Endothelial cell (in vitro differentiated cells): Measurements from ENCODE around the gene MGAT5. TPM values are rescaled to one million over a fixed set of nuclear protein-coding genes. Genes with fewer than 3 reads are reported as not detected.
A peak's percentile ranks its signal among the peaks of the same experiment; 100 is the strongest.

Experiments
- DNase-seq: peaks from one replicate; pipeline ENCODE4 v3.0.0; 2021; ENCODE audit warnings: low spot score
- H3K27ac Mint-ChIP-seq: one replicate; pipeline ENCODE4 v1.8.0; 2021; ENCODE audit warnings: mixed read lengths, inconsistent platforms; ENCODE audit not compliant: unreplicated experiment
- H3K27me3 Mint-ChIP-seq: one replicate; pipeline ENCODE4 v1.8.0; 2021; ENCODE audit warnings: mild to moderate bottlenecking, moderate library complexity, mixed read lengths, inconsistent platforms; ENCODE audit not compliant: unreplicated experiment
- H3K36me3 Mint-ChIP-seq: one replicate; pipeline ENCODE4 v1.8.0; 2021; ENCODE audit warnings: mild to moderate bottlenecking, low read depth, mixed read lengths, inconsistent platforms; ENCODE audit not compliant: unreplicated experiment
- H3K4me1 Mint-ChIP-seq: one replicate; pipeline ENCODE4 v1.8.0; 2021; ENCODE audit warnings: mild to moderate bottlenecking, mixed read lengths, inconsistent platforms; ENCODE audit not compliant: unreplicated experiment
- H3K4me3 Mint-ChIP-seq: one replicate; pipeline ENCODE4 v1.8.0; 2021; ENCODE audit warnings: mild to moderate bottlenecking, mixed read lengths, inconsistent platforms; ENCODE audit not compliant: unreplicated experiment
- H3K9me3 Mint-ChIP-seq: one replicate; pipeline ENCODE4 v1.8.0; 2021; ENCODE audit warnings: mixed read lengths, inconsistent platforms; ENCODE audit not compliant: unreplicated experiment
- total RNA-seq: library from RNA; stranded (reverse); fragmentation: NEBNext Ultra II Directional; extraction: Animal tissue kit (Norgen Biotek cat#: 25700); gene quantifications from one replicate; pipeline ENCODE4 v1.2.1, GENCODE V29; 2021; ENCODE audit not compliant: unreplicated experiment
- TF ChIP-seq, protein P1 (sequence below): fragments of 200-600 bp; sonication (generic); IDR thresholded peaks from one replicate; pipeline ENCODE4 v1.5.0; 2021; ENCODE audit warnings: antibody characterized with exemption; ENCODE audit not compliant: unreplicated experiment

The MGAT5 gene
- total RNA-seq, 1 donor from 2014 or later = 124 TPM

GRCh38 chr2:134448650-134449049, 194.8 kb downstream of the MGAT5 start:
- TF ChIP-seq, protein P1, sequence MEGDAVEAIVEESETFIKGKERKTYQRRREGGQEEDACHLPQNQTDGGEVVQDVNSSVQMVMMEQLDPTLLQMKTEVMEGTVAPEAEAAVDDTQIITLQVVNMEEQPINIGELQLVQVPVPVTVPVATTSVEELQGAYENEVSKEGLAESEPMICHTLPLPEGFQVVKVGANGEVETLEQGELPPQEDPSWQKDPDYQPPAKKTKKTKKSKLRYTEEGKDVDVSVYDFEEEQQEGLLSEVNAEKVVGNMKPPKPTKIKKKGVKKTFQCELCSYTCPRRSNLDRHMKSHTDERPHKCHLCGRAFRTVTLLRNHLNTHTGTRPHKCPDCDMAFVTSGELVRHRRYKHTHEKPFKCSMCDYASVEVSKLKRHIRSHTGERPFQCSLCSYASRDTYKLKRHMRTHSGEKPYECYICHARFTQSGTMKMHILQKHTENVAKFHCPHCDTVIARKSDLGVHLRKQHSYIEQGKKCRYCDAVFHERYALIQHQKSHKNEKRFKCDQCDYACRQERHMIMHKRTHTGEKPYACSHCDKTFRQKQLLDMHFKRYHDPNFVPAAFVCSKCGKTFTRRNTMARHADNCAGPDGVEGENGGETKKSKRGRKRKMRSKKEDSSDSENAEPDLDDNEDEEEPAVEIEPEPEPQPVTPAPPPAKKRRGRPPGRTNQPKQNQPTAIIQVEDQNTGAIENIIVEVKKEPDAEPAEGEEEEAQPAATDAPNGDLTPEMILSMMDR = no peak
- H3K27ac Mint-ChIP-seq = no peak overlapping the region
- no peaks in the 10 kb centered on the region for H3K9me3 Mint-ChIP-seq
- H3K36me3 Mint-ChIP-seq = peaks cover 44% of the 10 kb centered on the region
- no peak overlapping the region for H3K4me3 Mint-ChIP-seq
- H3K4me1 Mint-ChIP-seq = peaks cover 20% of the 10 kb centered on the region
- no peak for DNase-seq
- H3K27me3 Mint-ChIP-seq = peaks cover 29% of the 10 kb centered on the region

DNA sequence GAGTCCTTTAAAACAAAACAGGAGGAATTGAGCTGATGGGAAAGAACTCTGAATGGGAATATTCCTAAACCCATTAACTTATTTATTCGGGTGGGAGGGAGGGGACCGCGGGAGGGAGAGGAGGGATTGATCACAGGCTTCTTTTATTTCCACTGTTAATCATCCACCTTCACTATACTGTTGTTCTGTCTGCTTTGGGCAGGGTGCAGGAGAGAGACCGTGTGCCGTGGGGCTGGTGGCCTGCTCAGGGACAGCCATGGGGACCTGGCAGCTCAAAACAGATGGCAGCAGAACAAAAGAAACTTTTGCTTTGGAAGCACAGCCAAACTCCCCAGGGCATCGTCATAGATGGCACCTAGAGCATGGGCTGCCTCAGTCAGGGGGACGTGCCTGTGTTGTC, 195.3 kb downstream of the MGAT5 start:
- H3K9me3 Mint-ChIP-seq = no peaks in the 10 kb centered on the region
- no peak for DNase-seq
- no peak overlapping the region for H3K27ac Mint-ChIP-seq
- peaks cover 47% of the 10 kb centered on the region for H3K36me3 Mint-ChIP-seq
- TF ChIP-seq, protein P1 = no peak
- no peak overlapping the region for H3K4me3 Mint-ChIP-seq
- H3K4me1 Mint-ChIP-seq = peaks cover 20% of the 10 kb centered on the region
- peaks cover 29% of the 10 kb centered on the region for H3K27me3 Mint-ChIP-seq

GRCh38 chr2:134449751-134450513, 196.1 kb downstream of the MGAT5 start:
- H3K4me1 Mint-ChIP-seq = peaks cover 16% of the 10 kb centered on the region
- TF ChIP-seq, protein P1 = no peak
- peaks cover 47% of the 10 kb centered on the region for H3K36me3 Mint-ChIP-seq
- peak overlapping the region; percentile 64 for H3K27ac Mint-ChIP-seq
- H3K4me3 Mint-ChIP-seq = peak overlapping the region; percentile 27
- H3K9me3 Mint-ChIP-seq = no peaks in the 10 kb centered on the region
- H3K27me3 Mint-ChIP-seq = peaks cover 29% of the 10 kb centered on the region
- no peak for DNase-seq

DNA sequence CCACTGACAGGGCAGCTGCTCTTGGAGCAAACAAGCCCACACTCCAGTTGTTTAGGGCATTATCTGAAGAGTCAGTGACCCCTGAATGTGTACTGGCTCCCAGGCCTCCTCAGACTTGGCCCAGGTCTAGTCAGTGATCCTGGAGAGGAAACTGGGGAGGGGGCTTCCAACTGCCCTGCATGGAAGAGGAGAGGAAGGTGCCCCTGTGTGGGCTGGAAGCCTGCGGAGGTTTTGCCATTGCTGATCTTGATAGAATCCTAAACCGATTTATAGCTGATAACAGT, 197.4 kb downstream of the MGAT5 start:
- no peak for DNase-seq
- Mint-ChIP-seq H3K9me3 (no peaks in the 10 kb centered on the region), H3K36me3 (peaks cover 55% of the 10 kb centered on the region), H3K4me3 (peak overlapping the region; percentile 65), H3K27me3 (peaks cover 31% of the 10 kb centered on the region), H3K27ac (no peak overlapping the region), H3K4me1 (peaks cover 16% of the 10 kb centered on the region)
- TF ChIP-seq, protein P1 = no peak

GRCh38 chr2:134452042-134452733, 198.3 kb downstream of the MGAT5 start:
- Mint-ChIP-seq H3K4me3 (peak overlapping the region; percentile 54), H3K4me1 (peaks cover 13% of the 10 kb centered on the region)

More at GRCh38 chr2:134452042-134452733, 198.3 kb downstream of the MGAT5 start:
- no peak for DNase-seq
- Mint-ChIP-seq H3K9me3 (no peaks in the 10 kb centered on the region), H3K27me3 (peaks cover 26% of the 10 kb centered on the region), H3K36me3 (peaks cover 48% of the 10 kb centered on the region), H3K27ac (peak overlapping the region; percentile 11)
- TF ChIP-seq, protein P1 = no peak
